Vagina (tissue), 2 donors: Measurements from ENCODE around the gene SETSIP.

Source experiments
- POLR2AphosphoS5 ChIP-seq, 2 donors: sonication (generic); formaldehyde crosslinking; IDR thresholded peaks; one replicate each; pipeline ENCODE4 v1.9.0; 2017; ENCODE audit warnings: antibody characterized with exemption in 2 of 2, mild to moderate bottlenecking in 2 of 2, low read depth in 1 of 2; ENCODE audit not compliant: insufficient read depth in 1 of 2
- TF ChIP-seq, protein P1 (sequence below), 3 experiments: fragments of 450-650 bp in 2 of 3; fragments of 200-600 bp in 1 of 3; sonication (generic) in 1 of 3; IDR thresholded peaks; one replicate each; pipeline ENCODE4 v1.5.1; 2017 to 2019; ENCODE audit warnings: antibody characterized with exemption in 3 of 3, mild to moderate bottlenecking in 2 of 3, moderate library complexity in 2 of 3

DNA sequence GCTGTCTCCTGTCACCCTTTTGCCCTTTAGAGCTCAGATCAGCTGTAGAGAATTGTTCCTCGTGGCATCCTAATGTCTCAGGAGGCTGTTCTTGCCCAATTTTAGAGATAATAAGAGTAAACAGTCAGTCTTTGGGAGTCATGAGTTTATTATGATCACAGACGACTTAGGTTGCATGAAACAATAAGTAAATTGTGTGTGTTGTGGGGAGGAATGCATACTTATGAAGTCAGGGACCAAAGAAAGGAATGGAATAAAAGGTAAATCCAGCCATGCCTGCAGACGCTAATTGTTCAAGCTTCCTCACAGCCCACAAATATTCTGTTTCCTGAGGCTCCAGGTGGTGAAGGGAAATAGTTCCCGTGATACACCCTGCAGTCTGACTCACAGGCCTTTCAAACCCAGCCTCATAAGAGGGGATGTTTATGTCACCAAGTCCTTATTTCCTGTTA, 44.5 kb downstream of the SETSIP start:
- TF ChIP-seq, protein P1, sequence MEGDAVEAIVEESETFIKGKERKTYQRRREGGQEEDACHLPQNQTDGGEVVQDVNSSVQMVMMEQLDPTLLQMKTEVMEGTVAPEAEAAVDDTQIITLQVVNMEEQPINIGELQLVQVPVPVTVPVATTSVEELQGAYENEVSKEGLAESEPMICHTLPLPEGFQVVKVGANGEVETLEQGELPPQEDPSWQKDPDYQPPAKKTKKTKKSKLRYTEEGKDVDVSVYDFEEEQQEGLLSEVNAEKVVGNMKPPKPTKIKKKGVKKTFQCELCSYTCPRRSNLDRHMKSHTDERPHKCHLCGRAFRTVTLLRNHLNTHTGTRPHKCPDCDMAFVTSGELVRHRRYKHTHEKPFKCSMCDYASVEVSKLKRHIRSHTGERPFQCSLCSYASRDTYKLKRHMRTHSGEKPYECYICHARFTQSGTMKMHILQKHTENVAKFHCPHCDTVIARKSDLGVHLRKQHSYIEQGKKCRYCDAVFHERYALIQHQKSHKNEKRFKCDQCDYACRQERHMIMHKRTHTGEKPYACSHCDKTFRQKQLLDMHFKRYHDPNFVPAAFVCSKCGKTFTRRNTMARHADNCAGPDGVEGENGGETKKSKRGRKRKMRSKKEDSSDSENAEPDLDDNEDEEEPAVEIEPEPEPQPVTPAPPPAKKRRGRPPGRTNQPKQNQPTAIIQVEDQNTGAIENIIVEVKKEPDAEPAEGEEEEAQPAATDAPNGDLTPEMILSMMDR (IDR thresholded peaks at IDR 0.05): no peak
- TF ChIP-seq POLR2AphosphoS5 (IDR thresholded peaks at IDR 0.05; ENCODE audit: insufficient read depth in 1 of 2, low read depth in 1 of 2): no peak
